ENCODE results near the gene WNT5A.

WNT5A gene

GRCh38 chr3:55480911-55481743 lies 6.0 kb downstream of the WNT5A start:
- no peak for DNase-seq

GRCh38 chr3:55477306-55478303 lies 9.5 kb downstream of the WNT5A start:
- DNase-seq = no peak

DNA sequence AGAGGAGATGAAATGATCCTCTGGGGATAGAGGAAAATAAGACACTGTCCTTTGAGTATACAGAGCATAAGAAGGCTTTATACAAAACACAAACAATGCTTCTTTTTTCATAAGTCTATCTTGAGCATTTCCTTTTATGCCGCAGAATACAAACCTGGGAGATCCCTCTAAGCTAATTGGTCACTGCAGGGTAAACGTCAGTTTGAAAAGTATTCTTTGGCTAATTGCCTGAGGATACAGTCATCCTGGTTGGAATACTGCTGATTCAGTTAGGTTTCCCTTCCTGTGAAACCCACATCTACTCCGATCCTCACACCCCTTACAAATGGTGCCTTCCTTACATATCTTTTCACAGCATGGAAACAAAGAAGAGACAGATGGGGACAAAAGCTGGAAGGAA lies 10.6 kb downstream of the WNT5A start:
- DNase-seq = no peak

GRCh38 chr3:55474213-55474632 lies 12.9 kb downstream of the WNT5A start:
- DNase-seq = no peak

GRCh38 chr3:55473788-55474187 lies 13.3 kb downstream of the WNT5A start:
- no peak for DNase-seq

- no peak for DNase-seq
Observed at GRCh38 chr3:55471522-55472280, 15.4 kb downstream of the WNT5A start.

DNA sequence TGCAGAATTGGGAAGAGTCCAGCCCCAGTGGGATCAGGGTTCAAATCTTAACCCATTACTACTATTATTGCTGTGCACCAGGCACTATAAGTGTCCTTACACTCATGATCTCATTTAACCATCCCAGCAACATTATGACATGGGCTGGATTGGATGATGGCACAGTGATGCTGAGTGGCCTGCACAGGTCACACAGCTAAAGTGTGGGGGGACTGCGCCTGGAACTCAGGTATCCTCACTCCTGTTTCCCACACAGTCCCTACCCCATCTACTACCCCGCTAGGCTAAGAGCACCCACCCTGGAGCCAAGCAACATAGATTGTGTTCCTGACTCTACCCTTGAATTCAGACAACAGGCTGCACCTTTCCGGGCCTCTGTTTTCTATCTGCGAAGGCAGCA lies 16.0 kb downstream of the WNT5A start:
- no peak for DNase-seq

DNA sequence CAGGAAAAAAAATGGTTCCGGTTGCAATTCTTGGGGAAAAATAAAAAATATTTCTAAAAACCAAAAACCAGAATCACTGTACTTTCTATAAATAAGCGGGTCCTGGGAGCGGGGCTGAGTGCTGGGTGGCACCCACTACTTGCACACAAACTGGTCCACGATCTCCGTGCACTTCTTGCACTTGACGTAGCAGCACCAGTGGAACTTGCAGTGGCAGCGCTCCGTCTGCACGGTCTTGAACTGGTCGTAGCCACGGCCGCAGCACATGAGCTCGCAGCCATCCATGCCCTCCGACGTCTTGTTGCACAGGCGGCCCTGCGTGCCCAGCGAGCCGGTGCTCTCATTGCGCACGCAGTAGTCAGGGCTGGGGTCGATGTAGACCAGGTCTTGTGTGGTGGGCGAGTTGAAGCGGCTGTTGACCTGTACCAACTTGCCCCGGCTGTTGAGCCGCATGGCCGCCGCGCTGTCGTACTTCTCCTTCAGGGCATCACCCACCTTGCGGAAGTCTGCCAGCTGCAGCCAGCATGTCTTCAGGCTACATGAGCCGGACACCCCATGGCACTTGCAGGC lies 17.1 kb downstream of the WNT5A start:
- DNase-seq = no peak

- no peak for DNase-seq
Observed at GRCh38 chr3:55468251-55468650, 18.9 kb downstream of the WNT5A start.

GRCh38 chr3:55467099-55467498 lies 20.0 kb downstream of the WNT5A start:
- no peak for DNase-seq

- DNase-seq = no peak
Observed at GRCh38 chr3:55466526-55466925, 20.6 kb downstream of the WNT5A start.

- no peak for DNase-seq
Observed at GRCh38 chr3:55461896-55462295, 25.2 kb downstream of the WNT5A start.

DNA sequence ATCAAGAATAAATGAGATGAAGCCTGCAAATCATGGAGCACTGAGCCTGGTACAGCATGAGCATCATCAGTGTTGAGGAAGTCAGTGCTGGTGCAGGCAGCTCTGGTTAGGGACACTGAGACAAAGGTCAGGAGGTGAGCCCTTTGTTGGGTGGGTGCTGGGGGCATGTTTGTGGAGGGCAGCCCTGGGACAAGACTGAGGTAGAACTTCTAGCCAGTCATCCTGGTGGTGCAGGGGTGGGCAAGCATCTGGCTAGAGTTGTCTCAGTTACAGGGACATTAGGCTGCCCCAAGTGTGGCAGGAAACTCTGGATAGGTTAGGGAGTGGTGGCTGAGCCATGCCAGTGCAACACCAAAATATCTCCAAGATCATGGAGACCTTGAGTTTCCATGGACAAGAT lies 27.3 kb downstream of the WNT5A start:
- no peak for DNase-seq

DNA sequence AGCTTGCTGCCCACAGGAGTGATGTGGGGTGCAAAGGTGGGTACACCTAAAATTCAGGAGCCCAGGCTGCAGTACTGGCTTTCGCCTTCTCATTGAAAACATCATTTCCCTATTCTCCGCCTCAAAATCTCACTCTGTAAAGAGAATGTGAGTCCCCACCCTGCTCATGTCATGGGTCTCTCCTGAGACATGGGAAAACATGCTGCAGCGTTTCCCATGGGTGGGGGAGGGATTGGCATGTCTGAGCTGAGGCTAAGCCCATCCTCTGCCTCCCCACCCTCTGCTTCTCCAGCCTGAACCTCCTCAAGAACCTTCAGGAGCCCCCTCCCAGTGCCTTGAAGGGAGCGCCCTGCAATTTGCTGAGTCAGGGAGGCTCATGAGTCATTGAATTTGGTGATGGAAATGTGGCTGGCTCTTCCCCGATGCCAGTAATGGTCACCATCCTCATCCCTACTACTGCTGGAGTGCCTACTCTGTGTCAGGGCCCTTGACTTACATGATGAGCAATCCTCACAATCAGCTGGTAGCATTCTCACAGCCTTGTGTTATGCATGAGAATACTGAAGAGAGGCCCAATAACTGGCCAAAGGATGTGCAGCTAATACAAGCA lies 28.8 kb downstream of the WNT5A start:
- DNase-seq = no peak

- no peak for DNase-seq
Observed at GRCh38 chr3:55455915-55456314, 31.2 kb downstream of the WNT5A start.

DNA sequence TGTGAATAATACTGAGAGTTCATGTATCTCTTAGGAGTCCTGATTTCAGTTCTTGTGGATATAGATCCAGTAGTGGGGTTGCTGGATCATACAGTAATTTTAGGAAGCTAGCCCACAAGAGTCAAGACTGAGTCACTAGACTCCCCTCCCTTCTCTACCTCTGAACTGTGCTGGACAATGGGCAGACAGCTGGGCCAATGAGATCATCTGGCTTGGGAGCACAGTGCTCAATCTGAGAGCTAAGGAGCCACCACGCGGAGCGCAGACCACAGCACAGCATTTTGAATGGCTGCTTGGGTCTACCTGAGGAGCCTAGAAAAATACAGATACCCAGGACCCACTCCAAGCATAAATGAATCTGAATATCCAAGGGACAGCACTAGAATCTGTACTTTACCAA lies 32.5 kb downstream of the WNT5A start:
- DNase-seq = no peak

- no peak for DNase-seq
Observed at GRCh38 chr3:55453886-55454496, 33.1 kb downstream of the WNT5A start.

GRCh38 chr3:55452886-55453285 lies 34.2 kb downstream of the WNT5A start:
- no peak for DNase-seq

- DNase-seq = no peak
Observed at GRCh38 chr3:55449527-55449926, 37.6 kb downstream of the WNT5A start.

DNA sequence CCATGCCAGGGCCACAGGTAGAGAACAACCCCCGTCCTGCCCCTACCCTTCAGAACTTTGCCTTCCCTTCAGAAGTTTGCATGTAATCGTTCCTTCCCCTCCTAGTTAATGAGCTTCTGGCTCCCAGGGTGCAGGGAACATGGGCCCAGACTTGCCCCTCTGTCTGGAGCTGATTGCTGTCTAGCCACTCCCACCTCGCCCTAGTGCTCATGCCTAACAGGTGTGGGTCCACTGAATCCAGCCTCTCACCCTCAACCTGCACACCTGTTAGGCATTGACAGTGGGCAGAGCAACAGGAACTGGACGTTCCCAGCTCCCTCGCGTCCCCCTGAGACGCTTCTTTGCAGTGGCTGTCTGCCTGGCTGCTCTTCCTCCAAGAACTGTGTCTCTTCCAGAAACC lies 40.3 kb downstream of the WNT5A start:
- DNase-seq = no peak

GRCh38 chr3:55445551-55445950 lies 41.6 kb downstream of the WNT5A start:
- no peak for DNase-seq

DNA sequence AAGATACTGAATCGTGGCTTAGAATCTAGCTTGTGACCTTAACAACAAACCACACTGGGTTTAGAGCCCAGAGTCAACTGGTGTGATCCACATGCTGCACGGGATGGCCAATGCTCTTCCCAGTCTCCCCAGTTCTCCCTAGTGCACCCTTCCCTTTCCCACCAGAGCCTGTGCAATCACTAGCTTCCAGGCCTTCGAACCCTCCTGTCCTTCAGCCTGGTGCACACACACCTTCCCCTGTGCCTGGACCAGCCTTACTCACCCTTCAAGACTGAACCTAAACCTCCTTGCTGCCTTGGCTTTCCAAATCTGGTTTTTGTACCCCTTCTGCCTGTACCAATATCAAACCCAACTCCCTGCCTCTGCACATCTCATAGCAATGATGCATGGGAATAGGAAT lies 43.8 kb downstream of the WNT5A start:
- DNase-seq = no peak
